ENCODE measurements around the gene RHO.
"Not testable (repeated sequence)": the region's sequence is repeated elsewhere in the genome, so short reads cannot be mapped to it uniquely, and the experiment has no call there.

The RHO gene

GRCh38 chr3:129493206-129493605 lies 35.2 kb upstream of the RHO start:
- in situ Hi-C loops (cut with HindIII; ENCODE audit: low sequenced_read_pairs), result no loop called here
- no peak for DNase-seq (ENCODE audit: low read depth)
- TF ChIP-seq CTCF (IDR thresholded peaks at IDR 0.05; ENCODE audit: low read depth, low read length, missing control alignments), result no peak
- no peak overlapping the region for H3K4me3 ChIP-seq (ENCODE audit: low read depth, low read length)

- DNase-seq (ENCODE audit: low read depth); in situ Hi-C loops (cut with HindIII; ENCODE audit: low sequenced_read_pairs); H3K4me3 ChIP-seq (ENCODE audit: low read depth, low read length): not testable (repeated sequence)
These were observed 33.9 kb upstream of the RHO start for GRCh38 chr3:129494499-129494898.

GRCh38 chr3:129495006-129495639 lies 33.3 kb upstream of the RHO start:
- in situ Hi-C loops (cut with HindIII; ENCODE audit: low sequenced_read_pairs); H3K4me3 ChIP-seq (ENCODE audit: low read depth, low read length): not testable (repeated sequence)
- DNase-seq (ENCODE audit: low read depth), result peak; percentile 69

- in situ Hi-C loops (cut with HindIII; ENCODE audit: low sequenced_read_pairs); DNase-seq (ENCODE audit: low read depth); H3K4me3 ChIP-seq (ENCODE audit: low read depth, low read length): not testable (repeated sequence)
These were observed 30.6 kb upstream of the RHO start for GRCh38 chr3:129497876-129498275.

GRCh38 chr3:129498603-129499488 lies 29.6 kb upstream of the RHO start:
- in situ Hi-C loops (cut with HindIII; ENCODE audit: low sequenced_read_pairs); H3K4me3 ChIP-seq (ENCODE audit: low read depth, low read length); DNase-seq (ENCODE audit: low read depth): not testable (repeated sequence)

GRCh38 chr3:129499604-129500333 lies 28.7 kb upstream of the RHO start:
- in situ Hi-C loops (cut with HindIII; ENCODE audit: low sequenced_read_pairs); H3K4me3 ChIP-seq (ENCODE audit: low read depth, low read length); DNase-seq (ENCODE audit: low read depth): not testable (repeated sequence)

- in situ Hi-C loops (cut with HindIII; ENCODE audit: low sequenced_read_pairs), result no loop called here
- DNase-seq (ENCODE audit: low read depth), result no peak
- no peak for TF ChIP-seq CTCF (IDR thresholded peaks at IDR 0.05; ENCODE audit: low read depth, low read length, missing control alignments)
- no peak overlapping the region for H3K4me3 ChIP-seq (ENCODE audit: low read depth, low read length)
These were observed 28.1 kb upstream of the RHO start for GRCh38 chr3:129500334-129500658.

GRCh38 chr3:129501630-129502029 lies 26.8 kb upstream of the RHO start:
- in situ Hi-C loops (cut with HindIII; ENCODE audit: low sequenced_read_pairs), result no loop called here
- TF ChIP-seq CTCF (IDR thresholded peaks at IDR 0.05; ENCODE audit: low read depth, low read length, missing control alignments), result no peak

More at GRCh38 chr3:129501630-129502029, 26.8 kb upstream of the RHO start:
- no peak overlapping the region for H3K4me3 ChIP-seq (ENCODE audit: low read depth, low read length)
- no peak for DNase-seq (ENCODE audit: low read depth)

All from astrocyte of the cerebellum (primary cell).